H1 (cell line): Measurements from ENCODE around the gene PRAME. TPM values are rescaled to one million over a fixed set of nuclear protein-coding genes. Genes with fewer than 3 reads are reported as not detected.

ENCODE experiments used
- CTCF ChIA-PET: fragments of 300-600 bp; sonication (Branson Sonifier 250); formaldehyde crosslinking; loops from one replicate; lab custom pipeline; 2021; ENCODE audit not compliant: partially characterized antibody; lab: Charles Lee
- POLR2A ChIA-PET: fragments of 300-600 bp; sonication (Branson Sonifier 250); formaldehyde crosslinking; loops from one replicate; lab custom pipeline; 2021; ENCODE audit warnings: inconsistent platforms; ENCODE audit not compliant: partially characterized antibody; lab: Charles Lee
- DNase-seq, 2 experiments: peaks; one replicate each; pipeline versions ENCODE4 v3.0.0 to v3.0.0-alpha.2; 2010 to 2022; ENCODE audit warnings: low spot score in 2 of 2, low read depth in 1 of 2, mixed read lengths in 1 of 2
- FAIRE-seq: peaks from 2 replicates; lab custom pipeline; 2011; peaks lifted over from hg19 to GRCh38; lab: Jason Lieb, UNC
- H2AFZ ChIP-seq: 2 replicates; pipeline ENCODE4 v1.8.1; 2012; ENCODE audit warnings: low read length, inconsistent platforms
- H2AK5ac ChIP-seq: 2 replicates; pipeline ENCODE4 v1.6.1; 2013; ENCODE audit warnings: low read depth, low read length
- H2BK120ac ChIP-seq: replicated peaks from 2 replicates; pipeline ENCODE3; 2013; ENCODE audit warnings: low read depth, low read length, inconsistent platforms
- H2BK12ac ChIP-seq: 2 replicates; pipeline ENCODE4 v1.6.1; 2013; ENCODE audit warnings: low read depth, low read length
- H2BK15ac ChIP-seq: 2 replicates; pipeline ENCODE4 v1.6.1; 2013; ENCODE audit warnings: low read length
- H2BK20ac ChIP-seq: 2 replicates; pipeline ENCODE4 v1.6.1; 2013; ENCODE audit warnings: low read length
- H2BK5ac ChIP-seq: 2 replicates; pipeline ENCODE4 v1.6.1; 2013; ENCODE audit warnings: low read depth, low read length
- H3K14ac ChIP-seq: 2 replicates; pipeline ENCODE4 v1.6.1; 2013; ENCODE audit warnings: inconsistent platforms; ENCODE audit not compliant: insufficient read length
- H3K18ac ChIP-seq: 2 replicates; pipeline ENCODE4 v1.6.1; 2013; ENCODE audit warnings: low read length; ENCODE audit errors: extremely low read depth
- H3K23ac ChIP-seq: 2 replicates; pipeline ENCODE4 v1.6.1; 2013; ENCODE audit warnings: inconsistent platforms; ENCODE audit not compliant: insufficient read length
- H3K23me2 ChIP-seq: 2 replicates; pipeline ENCODE4 v1.6.1; 2013; ENCODE audit warnings: low read depth, low read length
- H3K27ac ChIP-seq: 2 replicates; pipeline ENCODE4 v1.6.1; 2011; ENCODE audit warnings: low read depth, low read length, inconsistent platforms
- H3K27me3 ChIP-seq, 4 experiments: replicated peaks in 1 of 4; 1 replicate in 1 of 4; 2 replicates in 3 of 4; pipeline versions ENCODE4 v1.6.1 to v1.8.1; 2011 to 2013; ENCODE audit warnings: low read length in 3 of 4, mild to moderate bottlenecking in 3 of 4, inconsistent platforms in 2 of 4, mixed read lengths in 2 of 4, moderate library complexity in 1 of 4; ENCODE audit not compliant: control insufficient read depth in 3 of 4, insufficient read depth in 3 of 4; ENCODE audit errors: extremely low read depth in 1 of 4
- H3K36me3 ChIP-seq, 4 experiments: 2 replicates each; pipeline versions ENCODE4 v1.6.1 to v1.8.1; 2011 to 2013; ENCODE audit warnings: mild to moderate bottlenecking in 4 of 4, low read length in 3 of 4, moderate library complexity in 2 of 4, control low read depth in 1 of 4, inconsistent platforms in 1 of 4; ENCODE audit not compliant: insufficient read depth in 4 of 4, control insufficient read depth in 2 of 4
- H3K4ac ChIP-seq: replicated peaks from 2 replicates; pipeline ENCODE3; 2013; ENCODE audit warnings: low read length, low read depth, mixed read lengths, inconsistent platforms; ENCODE audit not compliant: insufficient read length
- H3K4me1 ChIP-seq, 4 experiments: replicated peaks in 1 of 4; 1 replicate in 1 of 4; 2 replicates in 3 of 4; pipeline versions ENCODE4 v1.6.1 to v1.8.1; 2011 to 2013; ENCODE audit warnings: low read length in 3 of 4, inconsistent platforms in 2 of 4, mixed read lengths in 1 of 4; ENCODE audit not compliant: insufficient read depth in 4 of 4, control insufficient read depth in 3 of 4
- H3K4me2 ChIP-seq, 2 experiments: 2 replicates each; pipeline versions ENCODE4 v1.6.1 to v1.8.1; 2011 to 2013; ENCODE audit warnings: low read depth in 2 of 2, low read length in 2 of 2, control low read depth in 1 of 2, inconsistent platforms in 1 of 2, mild to moderate bottlenecking in 1 of 2; ENCODE audit not compliant: insufficient read depth in 1 of 2
- H3K4me3 ChIP-seq, 4 experiments: fragments of 200-600, 300-600 bp in 1 of 4; sonication (generic), shearing (Covaris generic), sonication (Bioruptor Twin) in 1 of 4; 2 replicates each; pipeline versions ENCODE4 v1.5.1 to v1.8.1; 2011 to 2016; ENCODE audit warnings: low read length in 4 of 4, low read depth in 3 of 4, control low read depth in 2 of 4, inconsistent platforms in 2 of 4, mild to moderate bottlenecking in 2 of 4, mixed read lengths in 1 of 4, moderate library complexity in 1 of 4; ENCODE audit not compliant: insufficient read depth in 2 of 4; ENCODE audit errors: extremely low read depth in 1 of 4
- H3K56ac ChIP-seq: replicated peaks from 2 replicates; pipeline ENCODE3; 2013; ENCODE audit warnings: low read depth, mild to moderate bottlenecking, mixed read lengths, low read length, inconsistent platforms; ENCODE audit not compliant: insufficient read length
- H3K79me1 ChIP-seq: 2 replicates; pipeline ENCODE4 v1.6.1; 2013; ENCODE audit warnings: low read depth, low read length, control low read depth
- H3K79me2 ChIP-seq, 2 experiments: 2 replicates each; pipeline versions ENCODE4 v1.6.1 to v1.8.1; 2012 to 2013; ENCODE audit warnings: low read length in 2 of 2, mild to moderate bottlenecking in 2 of 2, inconsistent platforms in 1 of 2; ENCODE audit not compliant: insufficient read depth in 2 of 2, control insufficient read depth in 1 of 2
- H3K9ac ChIP-seq, 4 experiments: replicated peaks in 1 of 4; 1 replicate in 1 of 4; 2 replicates in 3 of 4; pipeline versions ENCODE4 v1.6.1 to v1.8.1; 2011 to 2013; ENCODE audit warnings: low read depth in 3 of 4, low read length in 3 of 4, control low read depth in 2 of 4, mild to moderate bottlenecking in 2 of 4, moderate library complexity in 2 of 4, inconsistent platforms in 1 of 4; ENCODE audit errors: extremely low read depth in 1 of 4
- H3K9me3 ChIP-seq, 2 experiments: 2 replicates each; pipeline versions ENCODE4 v1.6.1 to v1.8.1; 2012 to 2013; ENCODE audit warnings: mild to moderate bottlenecking in 2 of 2, moderate library complexity in 2 of 2, control low read depth in 1 of 2, inconsistent platforms in 1 of 2, low read depth in 1 of 2, low read length in 1 of 2, mixed read lengths in 1 of 2; ENCODE audit not compliant: insufficient read depth in 2 of 2
- H4K20me1 ChIP-seq, 2 experiments: replicated peaks in 1 of 2; 2 replicates each; pipeline versions ENCODE3 to v1.8.1; 2011 to 2013; ENCODE audit warnings: inconsistent platforms in 2 of 2, low read length in 2 of 2, mild to moderate bottlenecking in 1 of 2; ENCODE audit not compliant: insufficient read depth in 2 of 2, control insufficient read depth in 1 of 2
- H4K5ac ChIP-seq: 2 replicates; pipeline ENCODE4 v1.6.1; 2013; ENCODE audit warnings: low read length, low read depth, mixed read lengths, inconsistent platforms; ENCODE audit not compliant: insufficient read length
- H4K8ac ChIP-seq: 2 replicates; pipeline ENCODE4 v1.8.0; 2013; ENCODE audit warnings: mild to moderate bottlenecking, moderate library complexity, low read length, inconsistent platforms; ENCODE audit not compliant: insufficient read depth; ENCODE audit errors: extremely low read depth
- H4K91ac ChIP-seq: replicated peaks from 2 replicates; pipeline ENCODE3; 2013; ENCODE audit warnings: low read length, mixed read lengths, inconsistent platforms; ENCODE audit not compliant: insufficient read length
- ASH2L ChIP-seq: fragments of 200-600, 300-600 bp; sonication (generic); IDR thresholded peaks from one replicate; pipeline ENCODE4 v1.7.1; 2017; ENCODE audit warnings: low read length
- CEBPB ChIP-seq: IDR thresholded peaks from 2 replicates; pipeline ENCODE4 v1.6.1; 2012; ENCODE audit warnings: low read depth, low read length
- CTBP2 ChIP-seq: IDR thresholded peaks from 2 replicates; pipeline ENCODE4 v1.7.0; 2011; ENCODE audit warnings: borderline replicate concordance, mild to moderate bottlenecking, moderate library complexity, mixed read lengths, low read length; ENCODE audit not compliant: insufficient read depth, insufficient read length
- EZH2 ChIP-seq: fragments of 200-600 bp; sonication (generic); IDR thresholded peaks from 2 replicates; pipeline ENCODE4 v1.7.1; 2012; ENCODE audit warnings: low read depth, mild to moderate bottlenecking, moderate library complexity, low read length, inconsistent platforms; ENCODE audit not compliant: severe bottlenecking
- KDM1A ChIP-seq: fragments of 200-600, 300-600 bp; sonication (generic); IDR thresholded peaks from 2 replicates; pipeline ENCODE4 v1.7.1; 2016; ENCODE audit warnings: mild to moderate bottlenecking, low read length, borderline replicate concordance
- KDM5A ChIP-seq: fragments of 200-600 bp; IDR thresholded peaks from 2 replicates; pipeline ENCODE4 v1.7.1; 2012; ENCODE audit warnings: mild to moderate bottlenecking, low read length, inconsistent platforms, mixed read lengths
- NANOG ChIP-seq: IDR thresholded peaks from 2 replicates; pipeline ENCODE4 v1.6.1; 2011; ENCODE audit warnings: low read length, low read depth, mild to moderate bottlenecking, inconsistent platforms; ENCODE audit not compliant: insufficient read depth, poor library complexity, severe bottlenecking
- POU5F1 ChIP-seq: IDR thresholded peaks from 2 replicates; pipeline ENCODE4 v1.6.1; 2011; ENCODE audit warnings: low read depth, mild to moderate bottlenecking, low read length, moderate library complexity
- RBBP5 ChIP-seq: IDR thresholded peaks from 2 replicates; pipeline ENCODE4 v1.7.1; 2012; ENCODE audit warnings: low read depth, mild to moderate bottlenecking, inconsistent platforms, low read length, moderate library complexity, borderline replicate concordance
- WGBS, 2 experiments: shearing (Covaris generic) in 1 of 2; methylation state at CpG; one replicate each; pipeline versions ENCODE4 v1.1.6 to v1.1.7; 2013 to 2015; ENCODE audit warnings: low lambda C conversion rate in 2 of 2, mixed read lengths in 2 of 2, inconsistent platforms in 1 of 2, low coverage in 1 of 2, missing lambda C conversion rate in 1 of 2; ENCODE audit not compliant: insufficient replicate concordance in 2 of 2, insufficient coverage in 1 of 2, insufficient read length in 1 of 2; ENCODE audit errors: extremely low coverage in 1 of 2, missing lambda C conversion rate in 1 of 2; 5-methylcytosine and 5-hydroxymethylcytosine counted together
- polyA plus RNA-seq, 7 experiments: library from polyadenylated mRNA; depleted of rRNA in 3 of 7; stranded (reverse) in 5 of 7; unstranded in 2 of 7; fragments of >200 nt in 5 of 7; fragments of 200-250 nt in 2 of 7; gene quantifications; 1 replicate in 5 of 7; 2 replicates in 1 of 7; 4 replicates in 1 of 7; pipeline versions ENCODE4 v1.2.1 to v1.2.3, GENCODE V29; 2011 to 2013; ENCODE audit warnings: missing spikeins in 2 of 7, mixed read lengths in 2 of 7
- total RNA-seq: library from RNA; stranded (reverse); fragmentation: NEBNext Ultra II Directional; extraction: Animal tissue kit (Norgen Biotek cat#: 25700); gene quantifications from 2 replicates; pipeline ENCODE4 v1.2.1, GENCODE V29; 2021

The PRAME gene
- total and polyA plus RNA-seq, 2 of the 8 experiments (the other 6 are each of a cell fraction or from before 2014, with no cell fraction given), result 0.15 to 1.1 TPM

DNA sequence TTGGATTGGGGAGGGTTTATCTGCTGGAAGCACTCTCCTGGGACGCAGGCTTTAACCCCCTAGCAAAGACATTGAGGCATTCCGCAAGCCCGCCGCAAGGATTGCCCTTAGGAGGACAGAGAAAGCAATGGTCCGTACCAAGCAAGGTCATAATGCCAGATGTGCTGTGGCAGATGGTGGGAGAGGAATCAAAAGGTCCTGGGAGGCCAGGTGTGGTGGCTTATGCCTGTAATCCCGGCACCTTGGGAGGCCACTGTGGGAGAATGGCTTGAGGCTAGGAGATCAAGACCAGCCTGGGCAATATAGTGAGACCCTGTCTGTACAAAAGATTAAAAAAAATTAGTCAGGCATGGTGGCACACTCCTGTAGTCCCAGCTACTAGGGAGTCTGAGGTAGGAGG, 12.4 kb upstream of the PRAME start:
- Histone ChIP-seq H3K18ac (no peak overlapping the region), H3K4me1 (no peaks in the 10 kb centered on the region), H2AFZ (no peak overlapping the region), H2BK120ac (no peak overlapping the region), H3K56ac (no peak overlapping the region), H3K27me3 (peaks cover 33 to 72% (median 59%) of the 10 kb centered on the region in 4 experiments), H4K20me1 (no peaks in the 10 kb centered on the region), H3K79me1 (no peaks in the 10 kb centered on the region), H2BK20ac (no peak overlapping the region), H3K79me2 (no peaks in the 10 kb centered on the region), H2AK5ac (no peak overlapping the region), H3K23me2 (no peaks in the 10 kb centered on the region), H4K8ac (no peak overlapping the region), H3K23ac (no peak overlapping the region), H3K4ac (no peak overlapping the region), H2BK15ac (no peak overlapping the region), H4K5ac (no peak overlapping the region), H3K4me3 (no peak overlapping the region), H3K9ac (no peak overlapping the region), H3K36me3 (no peaks in the 10 kb centered on the region), H3K27ac (no peak overlapping the region), H3K14ac (no peak overlapping the region), H4K91ac (no peak overlapping the region), H3K4me2 (no peak overlapping the region), H2BK12ac (no peak overlapping the region), H3K9me3 (peaks cover 28 to 52% of the 10 kb centered on the region in 2 experiments), H2BK5ac (no peak overlapping the region)
- 78% methylated on average over 6 of the region's 6 CpGs; no CpG with 5 or more reads in 1 of the 2 experiments for WGBS, 2 experiments
- TF ChIP-seq CTBP2 (no peak), EZH2 (no peak), NANOG (no peak), RBBP5 (no peak), KDM5A (no peak), POU5F1 (no peak), CEBPB (no peak), KDM1A (no peak), ASH2L (no peak)
- DNase-seq (no peak), FAIRE-seq (no peak)
- ChIA-PET POLR2A (no interaction called here), CTCF (interaction anchor here (1.4 kb wide), 1 partner anchor 15 kb away, joined by 4 read pairs; no protein-coding TSS in a partner anchor)
